Mesenchymal stem cell (in vitro differentiated cells and primary cell): Measurements from ENCODE around the gene CLDN14.

Experiments
- DNase-seq: peaks from one replicate; pipeline ENCODE4 v3.0.0-alpha.2; 2013
- H2AFZ ChIP-seq: one replicate; pipeline ENCODE4 v1.6.1; 2013; ENCODE audit warnings: low read depth, mild to moderate bottlenecking, control low read depth, inconsistent platforms, low read length, moderate library complexity
- H2AK5ac ChIP-seq: 2 replicates; pipeline ENCODE4 v1.6.1; 2013; ENCODE audit warnings: low read length, moderate library complexity, mild to moderate bottlenecking, inconsistent platforms; ENCODE audit not compliant: severe bottlenecking
- H2BK120ac ChIP-seq: one replicate; pipeline ENCODE4 v1.6.1; 2013; ENCODE audit warnings: low read depth, mild to moderate bottlenecking, inconsistent platforms, low read length, moderate library complexity
- H2BK12ac ChIP-seq, 2 experiments: one replicate each; pipeline ENCODE4 v1.6.1; 2013; ENCODE audit warnings: inconsistent platforms in 2 of 2, low read length in 2 of 2, mild to moderate bottlenecking in 2 of 2, moderate library complexity in 2 of 2, control low read depth in 1 of 2
- H2BK15ac ChIP-seq: one replicate; pipeline ENCODE4 v1.6.1; 2013; ENCODE audit warnings: mild to moderate bottlenecking, low read depth, inconsistent platforms; ENCODE audit not compliant: poor library complexity, severe bottlenecking
- H2BK5ac ChIP-seq: 2 replicates; pipeline ENCODE4 v1.6.1; 2013; ENCODE audit warnings: low read depth, mild to moderate bottlenecking, low read length, control low read depth, inconsistent platforms; ENCODE audit not compliant: poor library complexity, severe bottlenecking
- H3K14ac ChIP-seq, 2 experiments: one replicate each; pipeline ENCODE4 v1.6.1; 2013; ENCODE audit warnings: inconsistent platforms in 2 of 2, low read length in 2 of 2, control low read depth in 1 of 2, mild to moderate bottlenecking in 1 of 2, moderate library complexity in 1 of 2
- H3K18ac ChIP-seq, 2 experiments: one replicate each; pipeline ENCODE4 v1.6.1; 2013; ENCODE audit warnings: inconsistent platforms in 2 of 2, low read length in 2 of 2, control low read depth in 1 of 2, low read depth in 1 of 2, mild to moderate bottlenecking in 1 of 2
- H3K23ac ChIP-seq, 2 experiments: one replicate each; pipeline ENCODE4 v1.6.1; 2013; ENCODE audit warnings: inconsistent platforms in 2 of 2, low read length in 2 of 2, mild to moderate bottlenecking in 2 of 2, moderate library complexity in 2 of 2, control low read depth in 1 of 2
- H3K27ac ChIP-seq: 2 replicates; pipeline ENCODE4 v1.5.1; 2013; ENCODE audit warnings: mild to moderate bottlenecking, moderate library complexity, low read length, control low read depth, inconsistent platforms; ENCODE audit not compliant: poor library complexity, severe bottlenecking
- H3K27me3 ChIP-seq, 2 experiments: 2 replicates each; pipeline versions ENCODE4 v1.6.1 to v1.7.0; 2013; ENCODE audit warnings: low read length in 2 of 2, mild to moderate bottlenecking in 2 of 2, moderate library complexity in 2 of 2, control low read depth in 1 of 2, inconsistent platforms in 1 of 2; ENCODE audit not compliant: control insufficient read depth in 1 of 2, insufficient read depth in 1 of 2
- H3K36me3 ChIP-seq, 2 experiments: 2 replicates each; pipeline versions ENCODE4 v1.6.1 to v1.7.0; 2013; ENCODE audit warnings: low read length in 2 of 2, control low read depth in 1 of 2, inconsistent platforms in 1 of 2, low read depth in 1 of 2, mild to moderate bottlenecking in 1 of 2; ENCODE audit not compliant: insufficient read depth in 2 of 2, control insufficient read depth in 1 of 2
- H3K4ac ChIP-seq, 2 experiments: one replicate each; pipeline ENCODE4 v1.6.1; 2013; ENCODE audit warnings: inconsistent platforms in 2 of 2, low read length in 2 of 2, mild to moderate bottlenecking in 2 of 2, moderate library complexity in 2 of 2, control low read depth in 1 of 2, low read depth in 1 of 2
- H3K4me1 ChIP-seq: 2 replicates; pipeline ENCODE4 v1.6.1; 2013; ENCODE audit warnings: low read depth, low read length, control low read depth; ENCODE audit not compliant: control insufficient read depth, insufficient read depth
- H3K4me2 ChIP-seq: 2 replicates; pipeline ENCODE4 v1.6.1; 2013; ENCODE audit warnings: low read length, mild to moderate bottlenecking, inconsistent platforms; ENCODE audit not compliant: poor library complexity, severe bottlenecking
- H3K4me3 ChIP-seq, 2 experiments: 2 replicates each; pipeline versions ENCODE4 v1.5.1 to v1.7.0; 2013; ENCODE audit warnings: low read length in 2 of 2, mild to moderate bottlenecking in 2 of 2, control low read depth in 1 of 2, low read depth in 1 of 2; ENCODE audit not compliant: insufficient read depth in 1 of 2
- H3K79me1 ChIP-seq: replicated peaks from 2 replicates; pipeline ENCODE4 v1.6.1; 2013; ENCODE audit warnings: mild to moderate bottlenecking, control low read depth, low read length, inconsistent platforms; ENCODE audit not compliant: poor library complexity, severe bottlenecking
- H3K9ac ChIP-seq: 2 replicates; pipeline ENCODE4 v1.7.0; 2013; ENCODE audit warnings: mild to moderate bottlenecking, low read length, moderate library complexity
- H3K9me3 ChIP-seq: 2 replicates; pipeline ENCODE4 v1.7.0; 2013; ENCODE audit warnings: mild to moderate bottlenecking, low read length; ENCODE audit not compliant: control insufficient read depth
- H4K8ac ChIP-seq: one replicate; pipeline ENCODE4 v1.6.1; 2013; ENCODE audit warnings: inconsistent platforms, mild to moderate bottlenecking, low read length, moderate library complexity
- H4K91ac ChIP-seq: one replicate; pipeline ENCODE4 v1.6.1; 2013; ENCODE audit warnings: mild to moderate bottlenecking, low read length, inconsistent platforms
- WGBS: methylation state at CpG from one replicate; pipeline ENCODE4 v1.1.7; 2013; ENCODE audit warnings: mixed read lengths; 5-methylcytosine and 5-hydroxymethylcytosine counted together

The CLDN14 gene

DNA sequence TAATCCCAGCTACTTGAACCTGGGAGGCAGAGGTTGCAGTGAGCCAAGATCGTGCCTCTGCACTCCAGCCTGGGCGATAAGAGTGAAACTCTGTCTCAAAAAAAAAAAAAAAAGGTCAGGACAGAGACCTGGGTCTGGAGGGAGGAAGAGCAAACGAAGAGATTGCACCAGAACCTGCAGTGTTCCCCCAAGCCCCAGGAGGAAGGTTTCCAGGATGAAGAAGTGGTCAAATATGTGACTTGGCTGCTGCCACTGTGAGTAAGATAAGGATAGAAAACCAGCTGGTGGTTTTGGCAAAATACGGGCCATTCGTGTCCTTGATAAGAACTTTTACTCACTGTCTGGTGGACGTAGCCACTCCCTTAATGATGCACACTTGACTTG lies 42.2 kb downstream of the CLDN14 start:
- H2AK5ac ChIP-seq: no peak overlapping the region
- no peak overlapping the region for H2AFZ ChIP-seq
- H3K4me3 ChIP-seq: no peak overlapping the region
- no peak overlapping the region for H3K4ac ChIP-seq
- H3K27me3 ChIP-seq: no peaks in the 10 kb centered on the region
- H4K91ac ChIP-seq: no peak overlapping the region
- H2BK120ac ChIP-seq: no peak overlapping the region
- H2BK15ac ChIP-seq: no peak overlapping the region
- no peak overlapping the region for H3K14ac ChIP-seq
- H3K4me1 ChIP-seq: peaks cover 13% of the 10 kb centered on the region
- DNase-seq: no peak
- peaks cover 3% of the 10 kb centered on the region for H3K79me1 ChIP-seq
- H2BK12ac ChIP-seq: no peak overlapping the region
- no peak overlapping the region for H2BK5ac ChIP-seq
- H3K9me3 ChIP-seq: no peaks in the 10 kb centered on the region
- H3K4me2 ChIP-seq: no peak overlapping the region
- no peak overlapping the region for H3K23ac ChIP-seq
- H3K9ac ChIP-seq: no peak overlapping the region
- H4K8ac ChIP-seq: no peak overlapping the region
- H3K27ac ChIP-seq: no peak overlapping the region
- WGBS: 84% methylated on average over 6 of the region's 6 CpGs
- H3K36me3 ChIP-seq: no peaks in the 10 kb centered on the region
- H3K18ac ChIP-seq: no peak overlapping the region

DNA sequence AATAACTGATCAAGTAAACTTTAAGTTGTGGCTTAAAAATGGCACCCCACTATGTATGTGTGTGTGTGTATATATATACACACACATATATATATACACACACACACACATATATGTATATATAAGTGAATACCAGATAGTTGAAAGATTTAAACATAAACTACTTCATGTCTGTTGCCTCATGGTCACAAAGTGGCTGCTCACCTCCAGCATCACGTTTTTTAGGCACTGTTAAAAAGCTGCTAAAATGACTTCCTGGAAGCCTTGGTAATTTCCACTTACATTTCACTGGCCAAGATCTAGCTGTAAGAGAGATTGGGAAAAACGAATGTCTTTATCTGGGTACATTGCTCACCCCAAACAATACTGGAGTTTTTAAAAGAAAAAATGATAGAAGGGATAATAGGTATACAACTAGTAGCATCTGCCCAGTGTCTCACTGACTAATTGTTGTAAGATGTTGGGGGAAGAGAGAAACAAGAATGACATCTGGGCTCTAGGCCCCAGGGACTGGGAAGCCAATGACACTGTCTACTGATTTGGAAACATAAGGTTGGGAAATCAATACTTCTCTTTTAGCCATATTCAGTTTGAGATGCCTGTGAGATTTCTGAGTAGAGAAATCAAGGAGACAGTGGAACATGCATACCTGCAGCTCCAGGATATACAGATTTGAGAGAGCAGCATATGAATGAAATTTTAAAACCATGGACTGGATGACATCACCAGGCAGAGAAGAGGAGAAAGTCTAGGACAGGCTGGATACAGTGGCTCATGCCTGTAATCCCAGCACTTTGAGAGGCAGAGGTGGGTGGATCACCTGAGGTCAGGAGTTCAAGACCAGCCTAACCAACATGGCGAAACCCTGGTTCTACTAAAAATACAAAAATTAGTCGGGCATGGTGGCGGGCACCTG lies 42.8 kb downstream of the CLDN14 start:
- H3K18ac ChIP-seq: no peak overlapping the region

DNA sequence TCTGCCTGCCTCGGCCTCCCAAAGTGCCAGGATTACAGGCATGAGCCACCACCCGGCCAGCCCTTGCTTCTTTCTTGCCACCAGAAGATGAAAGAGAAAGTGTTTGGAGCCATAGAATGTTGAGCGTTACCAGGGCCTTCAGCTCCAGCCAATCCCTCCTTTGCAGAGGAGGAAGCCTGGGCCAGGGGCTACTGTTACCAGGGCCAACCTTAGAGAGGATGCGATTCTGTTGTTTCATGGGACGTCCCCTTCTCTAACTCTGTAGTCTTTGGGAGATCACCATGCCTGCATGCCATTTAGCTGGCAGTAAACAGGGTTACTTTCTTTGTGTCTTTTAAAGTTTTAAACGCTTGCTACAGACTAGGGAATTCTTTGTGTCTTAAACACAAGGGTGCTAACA lies 45.8 kb downstream of the CLDN14 start:
- H3K4me1 ChIP-seq: peaks cover 30% of the 10 kb centered on the region
- H2BK15ac ChIP-seq: no peak overlapping the region
- no peak overlapping the region for H2AFZ ChIP-seq
- no peak overlapping the region for H4K91ac ChIP-seq
- H3K9me3 ChIP-seq: no peaks in the 10 kb centered on the region
- no peak overlapping the region for H3K14ac ChIP-seq
- no peaks in the 10 kb centered on the region for H3K27me3 ChIP-seq
- DNase-seq: no peak
- no peak overlapping the region for H3K4ac ChIP-seq
- peaks cover 6% of the 10 kb centered on the region for H3K79me1 ChIP-seq
- no peaks in the 10 kb centered on the region for H3K36me3 ChIP-seq
- no peak overlapping the region for H3K4me2 ChIP-seq
- H4K8ac ChIP-seq: no peak overlapping the region
- no peak overlapping the region for H3K4me3 ChIP-seq
- no peak overlapping the region for H3K27ac ChIP-seq
- no peak overlapping the region for H3K23ac ChIP-seq
- WGBS: 84% methylated on average over 6 of the region's 6 CpGs
- H2BK12ac ChIP-seq: no peak overlapping the region
- peak overlapping the region; percentile 33 for H2AK5ac ChIP-seq
- H2BK120ac ChIP-seq: no peak overlapping the region
- H3K18ac ChIP-seq: no peak overlapping the region
- no peak overlapping the region for H2BK5ac ChIP-seq
- H3K9ac ChIP-seq: no peak overlapping the region

More for the DNA sequence above, 42.8 kb downstream of the CLDN14 start:
- Histone ChIP-seq H2AFZ (no peak overlapping the region), H2AK5ac (no peak overlapping the region), H2BK120ac (no peak overlapping the region), H3K36me3 (no peaks in the 10 kb centered on the region), H3K27me3 (no peaks in the 10 kb centered on the region), H3K9me3 (no peaks in the 10 kb centered on the region), H4K8ac (no peak overlapping the region), H3K79me1 (peaks cover 6% of the 10 kb centered on the region), H3K27ac (no peak overlapping the region), H3K4me1 (peaks cover 16% of the 10 kb centered on the region), H4K91ac (no peak overlapping the region), H3K4me3 (no peak overlapping the region), H3K4me2 (no peak overlapping the region), H3K9ac (no peak overlapping the region), H3K23ac (no peak overlapping the region), H3K14ac (no peak overlapping the region), H3K4ac (no peak overlapping the region), H2BK12ac (no peak overlapping the region), H2BK15ac (no peak overlapping the region), H2BK5ac (no peak overlapping the region)
- no peak for DNase-seq
- 95% methylated on average over 5 of the region's 5 CpGs for WGBS

DNA sequence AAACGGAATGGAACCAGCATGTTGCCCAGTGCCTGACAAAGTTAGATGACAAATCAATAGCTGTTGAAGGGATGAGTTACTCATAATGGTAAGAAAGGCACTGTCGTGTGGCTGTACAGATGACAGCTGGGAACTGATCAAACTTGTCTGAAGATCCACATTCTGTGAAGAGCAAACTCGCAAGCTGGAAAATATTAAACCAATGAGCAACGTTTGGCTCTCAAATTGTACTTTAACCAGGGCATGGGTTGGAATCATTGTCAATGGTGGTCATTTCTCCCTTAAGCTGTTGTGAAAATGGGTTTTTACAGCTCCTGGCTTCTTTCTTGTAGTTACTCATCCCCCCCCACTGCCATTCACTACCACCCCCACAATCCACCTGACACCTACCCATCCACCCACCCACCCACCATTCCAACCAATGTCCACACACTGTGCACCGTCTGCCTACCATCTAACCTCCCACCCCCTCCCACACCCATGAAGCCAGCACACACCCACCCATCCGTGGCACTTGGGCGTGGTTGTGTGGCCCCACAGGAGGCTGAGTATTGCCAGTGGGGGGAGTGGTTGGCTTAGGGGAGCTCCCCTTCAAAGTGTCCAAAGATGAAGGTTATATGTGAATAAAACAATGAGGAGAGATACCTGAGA lies 46.7 kb downstream of the CLDN14 start:
- Histone ChIP-seq H2BK12ac (no peak overlapping the region), H2AFZ (no peak overlapping the region), H3K79me1 (peaks cover 6% of the 10 kb centered on the region), H2AK5ac (peak overlapping the region; percentile 97), H4K91ac (no peak overlapping the region), H3K18ac (no peak overlapping the region), H3K4me2 (no peak overlapping the region), H3K14ac (no peak overlapping the region), H4K8ac (no peak overlapping the region), H2BK15ac (peak overlapping the region; percentile 61), H2BK120ac (no peak overlapping the region), H3K9ac (no peak overlapping the region), H3K4ac (no peak overlapping the region), H3K27ac (no peak overlapping the region), H3K27me3 (no peaks in the 10 kb centered on the region), H2BK5ac (no peak overlapping the region), H3K9me3 (no peaks in the 10 kb centered on the region), H3K4me1 (peaks cover 31% of the 10 kb centered on the region), H3K23ac (no peak overlapping the region), H3K36me3 (no peaks in the 10 kb centered on the region), H3K4me3 (no peak overlapping the region)
- WGBS: 93% methylated on average over 5 of the region's 7 CpGs
- DNase-seq: no peak
